Activated CD4-positive, alpha-beta T cell treated with anti-CD3 and anti-CD28 coated beads, Interleukin-2, amount 50 U/mL, for 16 hours (primary cell): ENCODE data around the gene SLC1A5.
"Not testable (repeated sequence)": the region's sequence is repeated elsewhere in the genome, so short reads cannot be mapped to it uniquely, and the experiment has no call there.

Experiments used
- DNase-seq: peaks from one replicate; pipeline ENCODE4 v3.0.0-alpha.2; 2020

SLC1A5 gene

GRCh38 chr19:46766569-46767317, 21.7 kb downstream of the SLC1A5 start:
- DNase-seq: peak; percentile 76

- no peak for DNase-seq
These were observed 23.5 kb downstream of the SLC1A5 start for GRCh38 chr19:46764817-46765291.

GRCh38 chr19:46762245-46762890, 26.0 kb downstream of the SLC1A5 start:
- no peak for DNase-seq

GRCh38 chr19:46761418-46761831, 27.0 kb downstream of the SLC1A5 start:
- DNase-seq: no peak

GRCh38 chr19:46760897-46761296, 27.5 kb downstream of the SLC1A5 start:
- not testable (repeated sequence) for DNase-seq

- no peak for DNase-seq
These were observed 28.0 kb downstream of the SLC1A5 start for GRCh38 chr19:46760363-46760762.

- no peak for DNase-seq
These were observed 28.5 kb downstream of the SLC1A5 start for GRCh38 chr19:46759817-46760333.

GRCh38 chr19:46759206-46759605, 29.2 kb downstream of the SLC1A5 start:
- no peak for DNase-seq

- no peak for DNase-seq
These were observed 31.9 kb downstream of the SLC1A5 start for GRCh38 chr19:46756544-46756888.

- no peak for DNase-seq
These were observed 32.4 kb downstream of the SLC1A5 start for GRCh38 chr19:46755853-46756543.

GRCh38 chr19:46755077-46755852, 33.1 kb downstream of the SLC1A5 start:
- DNase-seq: no peak

GRCh38 chr19:46753420-46754155, 34.8 kb downstream of the SLC1A5 start:
- DNase-seq: peak; percentile 57

GRCh38 chr19:46748325-46749109, 39.9 kb downstream of the SLC1A5 start:
- peak; percentile 75 for DNase-seq

- DNase-seq: peak; percentile 46
These were observed 41.9 kb downstream of the SLC1A5 start, which contains the start of gene STRN4 for GRCh38 chr19:46746281-46747057. STRN4 (minus strand) TSS chr19:46746450; CDS start chr19:46746430, 20 bp downstream.

GRCh38 chr19:46745521-46746280, 42.7 kb downstream of the SLC1A5 start, which contains the start of gene FKRP:
FKRP (plus strand) TSS chr19:46746057; CDS start chr19:46755451, 9,394 bp downstream.
- no peak for DNase-seq

- DNase-seq: no peak
These were observed 43.4 kb downstream of the SLC1A5 start for GRCh38 chr19:46745030-46745429.

- no peak for DNase-seq
These were observed 44.2 kb downstream of the SLC1A5 start for GRCh38 chr19:46744005-46744691.

GRCh38 chr19:46742926-46743480, 45.4 kb downstream of the SLC1A5 start:
- no peak for DNase-seq
